HL-60 (cell line): ENCODE results near the gene PLEKHN1.

ENCODE experiments used
- DNase-seq, 2 experiments: peaks; one replicate each; pipeline ENCODE4 v3.0.0-alpha.2; 2010 to 2020; ENCODE audit warnings: low read depth in 1 of 2, low spot score in 1 of 2
- H3K27ac ChIP-seq: fragments of 250-450 bp; sonication (Bioruptor Pico); replicated peaks from 2 replicates; pipeline ENCODE4 v1.5.1; 2020; ENCODE audit warnings: mild to moderate bottlenecking, moderate library complexity
- H3K27me3 ChIP-seq: fragments of 250-450 bp; sonication (Bioruptor Pico); 2 replicates; pipeline ENCODE4 v1.5.1; 2021; ENCODE audit warnings: mild to moderate bottlenecking, moderate library complexity; ENCODE audit not compliant: insufficient read depth, poor library complexity, severe bottlenecking
- H3K4me3 ChIP-seq: replicated peaks from 2 replicates; pipeline ENCODE4 v1.5.1; 2011; ENCODE audit warnings: mild to moderate bottlenecking, control low read depth, low read length; ENCODE audit not compliant: insufficient read depth
- GABPA ChIP-seq: IDR thresholded peaks from 2 replicates; pipeline ENCODE4 v1.6.1; 2012; ENCODE audit warnings: low read depth
- POLR2AphosphoS5 ChIP-seq: IDR thresholded peaks from 2 replicates; pipeline ENCODE4 v1.6.1; 2012; ENCODE audit warnings: low read depth
- REST ChIP-seq: IDR thresholded peaks from 2 replicates; pipeline ENCODE4 v1.6.1; 2012; ENCODE audit warnings: low read depth; ENCODE audit not compliant: insufficient replicate concordance
- SPI1 ChIP-seq: IDR thresholded peaks from 2 replicates; pipeline ENCODE4 v1.6.1; 2012; ENCODE audit warnings: low read depth, mild to moderate bottlenecking, borderline replicate concordance
- TF ChIP-seq, protein P1 (sequence below): IDR thresholded peaks from one replicate; pipeline ENCODE4 v1.5.1; 2011; ENCODE audit warnings: low read length, control low read depth, inconsistent platforms; ENCODE audit not compliant: insufficient read depth

Gene PLEKHN1

DNA sequence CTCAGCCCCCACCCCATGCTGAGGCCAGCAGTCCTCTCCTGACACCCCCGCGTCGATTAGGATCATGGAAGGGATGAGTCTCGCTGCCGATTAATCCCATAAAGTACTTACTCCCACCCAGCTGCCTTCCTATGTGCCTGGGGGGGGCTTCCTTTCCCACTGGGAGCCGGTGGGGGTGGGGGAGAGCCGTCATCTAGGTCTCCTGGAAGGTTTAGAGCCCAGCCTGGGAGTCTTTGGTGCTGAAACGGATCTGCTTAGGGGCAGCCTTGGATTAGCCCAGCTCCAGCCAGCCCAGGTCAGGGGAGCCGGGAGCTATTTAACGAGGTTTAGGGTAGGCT lies 32.7 kb upstream of the PLEKHN1 start:
- TF ChIP-seq REST (no peak), GABPA (no peak), POLR2AphosphoS5 (no peak), SPI1 (no peak)
- TF ChIP-seq, protein P1, sequence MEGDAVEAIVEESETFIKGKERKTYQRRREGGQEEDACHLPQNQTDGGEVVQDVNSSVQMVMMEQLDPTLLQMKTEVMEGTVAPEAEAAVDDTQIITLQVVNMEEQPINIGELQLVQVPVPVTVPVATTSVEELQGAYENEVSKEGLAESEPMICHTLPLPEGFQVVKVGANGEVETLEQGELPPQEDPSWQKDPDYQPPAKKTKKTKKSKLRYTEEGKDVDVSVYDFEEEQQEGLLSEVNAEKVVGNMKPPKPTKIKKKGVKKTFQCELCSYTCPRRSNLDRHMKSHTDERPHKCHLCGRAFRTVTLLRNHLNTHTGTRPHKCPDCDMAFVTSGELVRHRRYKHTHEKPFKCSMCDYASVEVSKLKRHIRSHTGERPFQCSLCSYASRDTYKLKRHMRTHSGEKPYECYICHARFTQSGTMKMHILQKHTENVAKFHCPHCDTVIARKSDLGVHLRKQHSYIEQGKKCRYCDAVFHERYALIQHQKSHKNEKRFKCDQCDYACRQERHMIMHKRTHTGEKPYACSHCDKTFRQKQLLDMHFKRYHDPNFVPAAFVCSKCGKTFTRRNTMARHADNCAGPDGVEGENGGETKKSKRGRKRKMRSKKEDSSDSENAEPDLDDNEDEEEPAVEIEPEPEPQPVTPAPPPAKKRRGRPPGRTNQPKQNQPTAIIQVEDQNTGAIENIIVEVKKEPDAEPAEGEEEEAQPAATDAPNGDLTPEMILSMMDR = no peak

GRCh38 chr1:934991-935750 lies 31.1 kb upstream of the PLEKHN1 start:
- no peak for TF ChIP-seq SPI1
- TF ChIP-seq REST = no peak
- no peak for TF ChIP-seq POLR2AphosphoS5
- no peak for TF ChIP-seq GABPA
- TF ChIP-seq, protein P1 = no peak
- DNase-seq = no peak
- no peak overlapping the region for H3K4me3 ChIP-seq
- peaks cover 2% of the 10 kb centered on the region for H3K27me3 ChIP-seq
- H3K27ac ChIP-seq = no peak overlapping the region

More for the DNA sequence above, 32.7 kb upstream of the PLEKHN1 start:
- no peak overlapping the region for H3K4me3 ChIP-seq
- H3K27me3 ChIP-seq = no peaks in the 10 kb centered on the region
- no peak for DNase-seq
- no peak overlapping the region for H3K27ac ChIP-seq

DNA sequence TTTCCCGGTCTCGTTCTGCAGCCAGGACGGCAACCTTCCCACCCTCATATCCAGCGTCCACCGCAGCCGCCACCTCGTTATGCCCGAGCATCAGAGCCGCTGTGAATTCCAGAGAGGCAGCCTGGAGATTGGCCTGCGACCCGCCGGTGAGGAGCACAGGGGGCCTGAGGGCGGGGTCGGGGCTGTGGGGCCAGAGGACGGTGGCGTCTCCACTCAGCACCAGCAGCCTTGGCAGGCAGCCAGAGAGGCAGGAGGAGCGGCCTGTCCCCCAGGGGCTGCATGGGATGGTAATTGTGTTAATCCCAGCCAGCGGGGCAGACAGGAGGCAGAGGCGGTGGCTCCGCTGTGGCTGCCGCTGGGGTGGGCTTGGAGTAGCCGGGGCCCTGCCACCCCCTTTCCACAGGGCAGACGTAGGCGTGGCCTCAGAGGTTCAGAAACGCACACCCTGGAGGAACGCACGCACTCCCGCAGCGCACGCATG lies 30.5 kb upstream of the PLEKHN1 start:
- no peak overlapping the region for H3K27ac ChIP-seq
- H3K27me3 ChIP-seq = peaks cover 8% of the 10 kb centered on the region
- TF ChIP-seq REST (no peak), GABPA (no peak), SPI1 (no peak), POLR2AphosphoS5 (no peak)
- TF ChIP-seq, protein P1 = no peak
- no peak for DNase-seq
- no peak overlapping the region for H3K4me3 ChIP-seq
